ENCODE results near the gene RHOJ. TPM values are rescaled to one million over a fixed set of nuclear protein-coding genes. Genes with fewer than 3 reads are reported as not detected.

The RHOJ gene
- total and polyA plus RNA-seq, 2 donors (not counting 3 experiments of a cell fraction or from before 2014, with no cell fraction given) = 191 to 486 TPM

DNA sequence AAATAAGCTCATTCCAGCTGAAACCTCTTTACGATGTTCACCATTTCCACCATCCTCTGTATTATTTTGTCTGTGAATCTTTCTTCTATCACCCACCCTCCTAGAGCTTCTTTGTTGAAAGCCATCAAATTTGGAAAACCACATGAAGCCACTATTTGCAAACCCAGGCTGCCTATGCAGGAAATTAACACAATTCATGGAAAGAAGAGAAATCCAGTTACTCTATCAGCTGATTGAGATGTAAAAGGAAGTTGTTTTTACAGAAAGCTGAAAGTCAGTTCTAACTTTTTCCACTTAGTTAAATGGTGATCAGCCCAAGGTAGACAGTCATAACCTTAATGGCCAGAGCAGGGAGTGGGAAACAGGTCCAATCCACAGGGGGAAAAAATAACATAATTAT lies 6.6 kb downstream of the RHOJ start:
- Histone ChIP-seq H3K4me2 (ENCODE audit: insufficient read depth, low read length) (peak overlapping the region; percentile 44), H3K27ac (ENCODE audit: insufficient read depth, low read depth, low read length) (no peak overlapping the region), H3K79me2 (ENCODE audit: control insufficient read depth, insufficient read depth, low read length) (peaks cover 97% of the 10 kb centered on the region), H3K9ac (replicated peaks; ENCODE audit: extremely low read depth, insufficient read depth, low read length) (no peak overlapping the region), H3K4me1 (ENCODE audit: control insufficient read depth, extremely low read depth, insufficient read depth, low read length) (peaks cover 84% of the 10 kb centered on the region), H2AFZ (ENCODE audit: low read depth, low read length) (no peak overlapping the region), H3K27me3 (ENCODE audit: control insufficient read depth in 2 of 2, insufficient read depth in 2 of 2, low read length in 2 of 2) (no peaks in the 10 kb centered on the region), H3K9me1 (replicated peaks; ENCODE audit: control insufficient read depth, extremely low read depth, insufficient read depth, low read length) (no peaks in the 10 kb centered on the region), H3K36me3 (ENCODE audit: control insufficient read depth in 2 of 2, extremely low read depth in 1 of 2, insufficient read depth in 2 of 2, low read length in 2 of 2) (peaks cover 11 to 22% of the 10 kb centered on the region in 2 experiments), H3K4me3 (replicated peaks in 1 of 3; ENCODE audit: insufficient read depth in 1 of 3, low read depth in 1 of 3, low read length in 3 of 3) (no peak overlapping the region), H3K9me3 (replicated peaks; ENCODE audit: control insufficient read depth, insufficient read depth, low read length) (no peaks in the 10 kb centered on the region), H4K20me1 (replicated peaks; ENCODE audit: control insufficient read depth, extremely low read depth, insufficient read depth, low read length) (no peaks in the 10 kb centered on the region)
- TF ChIP-seq, protein P1, sequence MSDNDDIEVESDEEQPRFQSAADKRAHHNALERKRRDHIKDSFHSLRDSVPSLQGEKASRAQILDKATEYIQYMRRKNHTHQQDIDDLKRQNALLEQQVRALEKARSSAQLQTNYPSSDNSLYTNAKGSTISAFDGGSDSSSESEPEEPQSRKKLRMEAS (IDR thresholded peaks at IDR 0.05; ENCODE audit: insufficient read depth, insufficient read length) = no peak
- TF ChIP-seq FOS (IDR thresholded peaks at IDR 0.05; ENCODE audit: borderline replicate concordance, insufficient read depth, low read length) (no peak), EZH2 (IDR thresholded peaks at IDR 0.05; ENCODE audit: borderline replicate concordance, low read depth, low read length, severe bottlenecking) (no peak), POLR2A (IDR thresholded peaks at IDR 0.05; ENCODE audit: low read depth, low read length) (no peak), MYC (IDR thresholded peaks at IDR 0.05; ENCODE audit: low read depth, low read length) (no peak)
- TF ChIP-seq, protein P2, sequence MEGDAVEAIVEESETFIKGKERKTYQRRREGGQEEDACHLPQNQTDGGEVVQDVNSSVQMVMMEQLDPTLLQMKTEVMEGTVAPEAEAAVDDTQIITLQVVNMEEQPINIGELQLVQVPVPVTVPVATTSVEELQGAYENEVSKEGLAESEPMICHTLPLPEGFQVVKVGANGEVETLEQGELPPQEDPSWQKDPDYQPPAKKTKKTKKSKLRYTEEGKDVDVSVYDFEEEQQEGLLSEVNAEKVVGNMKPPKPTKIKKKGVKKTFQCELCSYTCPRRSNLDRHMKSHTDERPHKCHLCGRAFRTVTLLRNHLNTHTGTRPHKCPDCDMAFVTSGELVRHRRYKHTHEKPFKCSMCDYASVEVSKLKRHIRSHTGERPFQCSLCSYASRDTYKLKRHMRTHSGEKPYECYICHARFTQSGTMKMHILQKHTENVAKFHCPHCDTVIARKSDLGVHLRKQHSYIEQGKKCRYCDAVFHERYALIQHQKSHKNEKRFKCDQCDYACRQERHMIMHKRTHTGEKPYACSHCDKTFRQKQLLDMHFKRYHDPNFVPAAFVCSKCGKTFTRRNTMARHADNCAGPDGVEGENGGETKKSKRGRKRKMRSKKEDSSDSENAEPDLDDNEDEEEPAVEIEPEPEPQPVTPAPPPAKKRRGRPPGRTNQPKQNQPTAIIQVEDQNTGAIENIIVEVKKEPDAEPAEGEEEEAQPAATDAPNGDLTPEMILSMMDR (IDR thresholded peaks at IDR 0.05; ENCODE audit: extremely low read depth in 1 of 2, insufficient read depth in 1 of 2, low read depth in 1 of 2, low read length in 2 of 2) = no peak
- dilution Hi-C loops (cut with MboI; ENCODE audit: extremely low pct_ligation_motif_present, low sequenced_read_pairs) = no loop called here
- POLR2A ChIA-PET = interaction anchor here (0.8 kb wide), 1 partner anchor 38 kb away, joined by 3 read pairs; no protein-coding TSS in a partner anchor
- CTCF ChIA-PET = interaction anchor here (1.2 to 6.4 kb wide), 3 partner anchors 36 to 67 kb away, joined by 3 to 47 read pairs (median 4); no protein-coding TSS in a partner anchor
- peak; percentile 57 for DNase-seq (ENCODE audit: low read depth, low spot score)
- intact Hi-C loops (cut with micrococcal nuclease) = no loop called here
- FAIRE-seq = no peak
- no TSS peak for BruUV-seq (replicated peaks)

All from endothelial cell of umbilical vein (primary cell).